ENCODE measurements around the gene PLK5.

The PLK5 gene

GRCh38 chr19:1577090-1577928 lies 53.4 kb downstream of the PLK5 start:
- no peak for DNase-seq (ENCODE audit: low spot score)

GRCh38 chr19:1577929-1578618 lies 54.2 kb downstream of the PLK5 start:
- no peak for DNase-seq (ENCODE audit: low spot score)

- DNase-seq (ENCODE audit: low spot score), result no peak
Observed at GRCh38 chr19:1579222-1579621, 55.3 kb downstream of the PLK5 start.

- no peak for DNase-seq (ENCODE audit: low spot score)
Observed at GRCh38 chr19:1580382-1580781, 56.5 kb downstream of the PLK5 start.

GRCh38 chr19:1580957-1581356 lies 57.1 kb downstream of the PLK5 start:
- no peak for DNase-seq (ENCODE audit: low spot score)

- no peak for DNase-seq (ENCODE audit: low spot score)
Observed at GRCh38 chr19:1582201-1582600, 58.3 kb downstream of the PLK5 start.

GRCh38 chr19:1584500-1585242 lies 60.8 kb downstream of the PLK5 start:
- no peak for DNase-seq (ENCODE audit: low spot score)

GRCh38 chr19:1585243-1585580 lies 61.3 kb downstream of the PLK5 start:
- no peak for DNase-seq (ENCODE audit: low spot score)

All from HuH-7 (cell line).